ENCODE data around the gene GLIS2.

GLIS2 gene

GRCh38 chr16:4272114-4272956 is 43.5 kb upstream of the GLIS2 start:
- Mint-ChIP-seq H3K27me3 (ENCODE audit: low read depth) (no peaks in the 10 kb centered on the region), H3K27ac (peak overlapping the region; percentile 92 to 99 (median 98)), H3K9me3 (no peaks in the 10 kb centered on the region), H3K4me3 (peak overlapping the region; percentile 94 to 100 (median 98)), H3K4me1 (peaks cover 17% of the 10 kb centered on the region), H3K36me3 (ENCODE audit: low read depth) (peaks cover 6% of the 10 kb centered on the region)
- no peak for TF ChIP-seq CTCF (IDR thresholded peaks at IDR 0.05; ENCODE audit: unreplicated experiment in 3 of 3)

GRCh38 chr16:4273858-4274311 is 42.0 kb upstream of the GLIS2 start:
- peak overlapping the region; percentile 95 to 98 (median 98) for H3K27ac Mint-ChIP-seq

GRCh38 chr16:4275861-4276260 is 40.0 kb upstream of the GLIS2 start:
- H3K4me3 Mint-ChIP-seq: peak overlapping the region; percentile 32 to 59 (median 46)
- TF ChIP-seq CTCF (IDR thresholded peaks at IDR 0.05; ENCODE audit: unreplicated experiment in 3 of 3): no peak
- no peaks in the 10 kb centered on the region for H3K36me3 Mint-ChIP-seq (ENCODE audit: low read depth)
- H3K27ac Mint-ChIP-seq: peak overlapping the region in 1 of 3 experiments; percentile 19
- H3K4me1 Mint-ChIP-seq: peaks cover 14% of the 10 kb centered on the region
- H3K9me3 Mint-ChIP-seq: peaks cover 2% of the 10 kb centered on the region
- no peaks in the 10 kb centered on the region for H3K27me3 Mint-ChIP-seq (ENCODE audit: low read depth)

More at GRCh38 chr16:4273858-4274311, 42.0 kb upstream of the GLIS2 start:
- H3K36me3 Mint-ChIP-seq (ENCODE audit: low read depth): no peaks in the 10 kb centered on the region
- TF ChIP-seq CTCF (IDR thresholded peaks at IDR 0.05; ENCODE audit: unreplicated experiment in 3 of 3): peak; percentile 47 to 61 (median 53)
- H3K4me3 Mint-ChIP-seq: peak overlapping the region; percentile 90 to 94 (median 93)
- no peaks in the 10 kb centered on the region for H3K9me3 Mint-ChIP-seq
- H3K27me3 Mint-ChIP-seq (ENCODE audit: low read depth): no peaks in the 10 kb centered on the region
- peaks cover 17% of the 10 kb centered on the region for H3K4me1 Mint-ChIP-seq

GRCh38 chr16:4277987-4278513 is 37.8 kb upstream of the GLIS2 start:
- Mint-ChIP-seq H3K36me3 (ENCODE audit: low read depth) (no peaks in the 10 kb centered on the region), H3K27me3 (ENCODE audit: low read depth) (no peaks in the 10 kb centered on the region), H3K27ac (no peak overlapping the region), H3K4me1 (peaks cover 13% of the 10 kb centered on the region), H3K4me3 (no peak overlapping the region), H3K9me3 (peaks cover 4% of the 10 kb centered on the region)
- no peak for TF ChIP-seq CTCF (IDR thresholded peaks at IDR 0.05; ENCODE audit: unreplicated experiment in 3 of 3)

- Mint-ChIP-seq H3K4me1 (peaks cover 3% of the 10 kb centered on the region), H3K36me3 (ENCODE audit: low read depth) (no peaks in the 10 kb centered on the region), H3K9me3 (peaks cover 4% of the 10 kb centered on the region), H3K27ac (no peak overlapping the region), H3K4me3 (no peak overlapping the region), H3K27me3 (ENCODE audit: low read depth) (no peaks in the 10 kb centered on the region)
- TF ChIP-seq CTCF (IDR thresholded peaks at IDR 0.05; ENCODE audit: unreplicated experiment in 3 of 3): no peak
These were observed 35.2 kb upstream of the GLIS2 start for GRCh38 chr16:4280625-4281024.
